HG03135 (cell line): ENCODE results near the gene C10orf67.

Experiments
- ATAC-seq: cut with Tn5 transposase; IDR thresholded peaks from one replicate; pipeline ENCODE4 v1.9.1; 2021; ENCODE audit warnings: mild to moderate bottlenecking, moderate library complexity; ENCODE audit not compliant: unreplicated experiment

C10orf67 gene

GRCh38 chr10:23174074-23174976 is 170.3 kb downstream of the C10orf67 start:
- no peak for ATAC-seq

- no peak for ATAC-seq
Observed at GRCh38 chr10:23173214-23174073, 171.2 kb downstream of the C10orf67 start.

GRCh38 chr10:23172429-23173213 is 172.0 kb downstream of the C10orf67 start:
- ATAC-seq, result no peak

GRCh38 chr10:23171232-23171876 is 173.2 kb downstream of the C10orf67 start:
- no peak for ATAC-seq

GRCh38 chr10:23158370-23158769 is 186.2 kb downstream of the C10orf67 start:
- ATAC-seq, result peak; percentile 60

GRCh38 chr10:23157691-23158369 is 186.8 kb downstream of the C10orf67 start:
- ATAC-seq, result no peak

GRCh38 chr10:23157239-23157681 is 187.3 kb downstream of the C10orf67 start:
- no peak for ATAC-seq

GRCh38 chr10:23156447-23157150 is 188.0 kb downstream of the C10orf67 start:
- no peak for ATAC-seq

GRCh38 chr10:23155169-23155568 is 189.4 kb downstream of the C10orf67 start:
- ATAC-seq, result no peak
